ACC112 (cell line): ENCODE results near the gene ZBTB26.
"Not testable (repeated sequence)": the region's sequence is repeated elsewhere in the genome, so short reads cannot be mapped to it uniquely, and the experiment has no call there.

Experiments used
- H2AFZ ChIP-seq: fragments of 200-600 bp; sonication (generic); one replicate; pipeline ENCODE4 v1.6.0; 2017; ENCODE audit warnings: antibody characterized with exemption, low read length; ENCODE audit not compliant: unreplicated experiment
- H3K27ac ChIP-seq: fragments of 200-600 bp; sonication (generic); 2 replicates; pipeline ENCODE4 v1.5.1; 2014; ENCODE audit warnings: low read depth, mild to moderate bottlenecking, antibody characterized with exemption, low read length, moderate library complexity
- H3K27me3 ChIP-seq: fragments of 200-600 bp; sonication (generic); 2 replicates; pipeline ENCODE4 v1.6.1; 2014; ENCODE audit warnings: mild to moderate bottlenecking, antibody characterized with exemption, low read length, moderate library complexity, mixed read lengths; ENCODE audit not compliant: insufficient read depth
- H3K36me3 ChIP-seq: fragments of 200-600 bp; sonication (generic); 2 replicates; pipeline ENCODE4 v1.6.1; 2016; ENCODE audit warnings: mild to moderate bottlenecking, antibody characterized with exemption, low read length, moderate library complexity, mixed read lengths; ENCODE audit not compliant: insufficient read depth
- H3K4me1 ChIP-seq: fragments of 200-600 bp; sonication (generic); one replicate; pipeline ENCODE4 v1.6.1; 2016; ENCODE audit warnings: low read length, mixed read lengths; ENCODE audit not compliant: insufficient read depth, unreplicated experiment, control insufficient read depth
- H3K4me3 ChIP-seq: fragments of 200-600 bp; sonication (generic); 2 replicates; pipeline ENCODE4 v1.5.1; 2014; ENCODE audit warnings: mild to moderate bottlenecking, low read depth, low read length
- H3K79me2 ChIP-seq: fragments of 200-600 bp; sonication (generic); one replicate; pipeline ENCODE4 v1.6.0; 2016; ENCODE audit warnings: low read length; ENCODE audit not compliant: control insufficient read depth, unreplicated experiment, insufficient read depth

ZBTB26 gene

DNA sequence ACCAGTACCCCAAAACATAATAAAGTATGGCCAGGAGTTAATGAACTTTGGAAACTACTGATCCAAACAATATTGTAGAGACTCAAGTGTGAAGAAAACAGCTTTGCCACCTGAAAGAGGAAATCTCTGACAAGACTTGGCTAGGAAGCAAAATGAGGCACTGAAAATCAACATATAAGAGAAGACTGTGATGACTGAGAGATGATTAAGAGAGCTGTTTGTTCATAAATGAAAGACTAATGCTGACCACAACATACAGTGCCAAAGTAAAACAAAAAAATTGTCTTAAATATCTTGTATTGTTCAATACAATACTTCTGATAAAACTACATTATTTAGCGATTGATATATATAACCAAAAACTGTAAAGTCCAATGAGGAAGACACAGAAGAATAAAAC lies 33.3 kb downstream of the ZBTB26 start:
- H3K36me3 ChIP-seq, result peaks cover 18% of the 10 kb centered on the region
- H3K4me1 ChIP-seq, result peaks cover 32% of the 10 kb centered on the region
- no peak overlapping the region for H2AFZ ChIP-seq
- H3K27me3 ChIP-seq, result no peaks in the 10 kb centered on the region
- 0 out of 2 replicates have a peak overlapping the region, but pooled peaks have one; percentile 8 for H3K27ac ChIP-seq
- H3K4me3 ChIP-seq, result no peak overlapping the region
- peaks cover 81% of the 10 kb centered on the region for H3K79me2 ChIP-seq

DNA sequence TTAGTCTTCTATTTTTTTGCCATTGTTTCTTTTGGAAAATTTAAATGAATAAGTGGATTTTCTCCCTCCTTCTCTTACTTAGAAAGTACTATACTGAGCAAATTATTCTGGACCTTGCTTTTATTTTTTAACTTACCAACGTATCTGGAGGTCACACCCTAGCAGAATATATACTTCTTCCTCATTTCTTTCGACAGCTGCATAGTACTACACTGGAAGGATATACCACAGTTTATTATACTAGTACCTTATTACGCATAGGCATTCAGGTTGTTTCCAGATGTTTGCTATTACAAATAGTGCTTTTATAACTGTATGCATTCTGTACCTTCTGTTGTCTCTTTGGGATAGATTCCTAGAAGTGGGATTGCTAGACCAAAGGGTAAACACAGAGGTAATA lies 42.8 kb downstream of the ZBTB26 start:
- H3K79me2 ChIP-seq, result no peaks in the 10 kb centered on the region
- H3K36me3 ChIP-seq, result peaks cover 34% of the 10 kb centered on the region
- H3K4me1 ChIP-seq, result no peaks in the 10 kb centered on the region
- H3K27ac ChIP-seq, result no peak overlapping the region
- H3K4me3 ChIP-seq, result no peak overlapping the region
- no peak overlapping the region for H2AFZ ChIP-seq
- H3K27me3 ChIP-seq, result no peaks in the 10 kb centered on the region

DNA sequence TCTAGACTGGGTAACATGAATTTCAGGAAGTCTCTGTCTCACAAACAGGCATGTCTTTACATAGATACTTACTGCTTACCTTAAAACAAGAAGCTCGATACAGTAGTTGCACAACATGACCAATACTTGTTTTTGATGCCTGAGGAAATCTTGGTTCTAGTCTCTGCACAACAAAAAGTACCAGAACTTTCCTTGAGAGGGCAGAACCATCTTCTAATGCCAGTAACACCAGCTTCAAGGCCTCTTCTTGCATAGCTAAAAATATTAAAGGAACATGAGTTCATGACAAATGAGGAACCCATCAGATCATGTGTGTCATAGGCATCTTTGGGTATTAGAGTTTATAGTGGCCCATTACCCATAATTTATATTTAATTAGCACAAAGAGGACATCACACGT lies 48.2 kb downstream of the ZBTB26 start:
- Histone ChIP-seq H3K27me3 (no peaks in the 10 kb centered on the region), H3K4me1 (no peaks in the 10 kb centered on the region), H2AFZ (no peak overlapping the region), H3K27ac (no peak overlapping the region), H3K4me3 (no peak overlapping the region), H3K36me3 (peaks cover 30% of the 10 kb centered on the region), H3K79me2 (no peaks in the 10 kb centered on the region)

DNA sequence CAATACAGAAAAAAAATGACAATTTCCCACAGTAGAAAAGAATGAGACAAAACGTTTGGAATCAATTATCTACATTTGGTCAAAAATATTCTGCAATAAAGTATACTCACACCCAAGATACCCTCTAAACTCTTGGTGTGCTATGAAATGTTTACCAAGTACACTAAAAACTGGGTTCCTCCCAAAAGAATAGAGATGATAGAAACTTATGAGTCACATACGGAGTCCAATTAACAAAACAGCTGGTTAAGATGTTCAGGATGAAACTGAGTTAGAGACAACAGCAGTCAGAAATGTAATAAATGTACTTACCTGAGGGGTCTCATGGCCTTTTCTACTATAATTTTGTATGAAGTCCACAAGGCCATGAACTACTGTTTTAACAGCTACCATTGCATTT lies 51.9 kb downstream of the ZBTB26 start:
- Histone ChIP-seq H2AFZ (no peak overlapping the region), H3K36me3 (peaks cover 35% of the 10 kb centered on the region), H3K27ac (no peak overlapping the region), H3K79me2 (no peaks in the 10 kb centered on the region), H3K27me3 (no peaks in the 10 kb centered on the region), H3K4me3 (no peak overlapping the region), H3K4me1 (no peaks in the 10 kb centered on the region)

DNA sequence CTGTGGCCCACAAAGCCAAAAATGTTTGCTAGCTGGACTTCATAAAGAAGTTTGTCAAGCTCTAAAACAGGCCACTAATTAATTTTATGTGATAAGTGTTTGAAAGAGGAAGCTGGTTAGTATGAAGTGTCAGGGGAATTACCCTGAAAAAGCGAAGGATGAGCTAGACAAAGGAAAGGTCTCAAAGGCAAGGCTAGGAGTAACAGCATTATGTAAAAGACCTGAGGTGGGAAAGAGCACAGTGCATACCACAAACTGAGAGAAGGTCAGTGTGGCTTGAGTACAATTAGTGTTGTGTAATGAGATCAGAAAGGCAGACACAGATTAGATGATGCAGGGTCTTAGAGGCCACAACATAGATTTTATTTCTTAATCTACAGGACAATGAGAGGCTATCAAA lies 55.8 kb downstream of the ZBTB26 start:
- Histone ChIP-seq H3K27ac (no peak overlapping the region), H2AFZ (no peak overlapping the region), H3K79me2 (no peaks in the 10 kb centered on the region), H3K4me3 (no peak overlapping the region), H3K36me3 (peaks cover 29% of the 10 kb centered on the region), H3K27me3 (no peaks in the 10 kb centered on the region), H3K4me1 (no peaks in the 10 kb centered on the region)

DNA sequence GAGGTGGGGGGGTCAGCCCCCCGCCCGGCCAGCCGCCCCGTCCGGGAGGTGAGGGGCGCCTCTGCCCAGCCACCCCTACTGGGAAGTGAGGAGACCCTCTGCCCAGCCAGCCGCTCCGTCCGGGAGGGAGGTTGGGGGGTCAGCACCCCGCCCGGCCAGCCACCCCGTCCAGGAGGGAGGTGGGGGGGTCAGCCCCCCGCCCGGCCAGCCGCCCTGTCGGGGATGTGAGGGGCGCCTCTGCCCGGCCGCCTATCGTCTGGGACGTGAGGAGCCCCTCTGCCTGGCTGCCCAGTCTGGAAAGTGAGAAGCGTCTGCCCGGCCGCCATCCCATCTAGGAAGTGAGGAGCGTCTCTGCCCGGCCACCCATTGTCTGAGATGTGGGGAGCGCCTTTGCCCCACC lies 64.0 kb downstream of the ZBTB26 start:
- not testable (repeated sequence) for H3K27ac ChIP-seq, H3K79me2 ChIP-seq, H2AFZ ChIP-seq, H3K4me1 ChIP-seq, H3K36me3 ChIP-seq, H3K27me3 ChIP-seq, H3K4me3 ChIP-seq

DNA sequence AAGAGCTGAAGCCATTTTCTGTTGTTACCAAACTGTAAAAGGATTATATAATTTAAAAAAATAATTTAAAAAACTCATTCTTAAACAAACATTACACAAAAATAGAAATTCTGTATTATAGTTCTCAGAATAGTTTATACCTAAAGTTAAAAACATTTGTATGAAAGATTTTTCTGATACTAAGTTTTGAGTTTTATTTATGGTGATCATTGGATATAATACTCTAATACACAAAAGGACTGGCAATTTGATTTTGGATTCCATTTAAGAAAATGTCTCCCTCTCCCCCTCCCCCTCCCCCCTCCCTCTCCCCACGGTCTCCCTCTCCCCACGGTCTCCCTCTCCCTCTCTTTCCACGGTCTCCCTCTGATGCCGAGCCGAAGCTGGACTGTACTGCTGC lies 65.2 kb downstream of the ZBTB26 start:
- Histone ChIP-seq H3K27me3 (no peaks in the 10 kb centered on the region), H3K79me2 (no peaks in the 10 kb centered on the region), H2AFZ (no peak overlapping the region), H3K4me1 (no peaks in the 10 kb centered on the region), H3K36me3 (peaks cover 13% of the 10 kb centered on the region), H3K27ac (no peak overlapping the region), H3K4me3 (no peak overlapping the region)
